GM19193 (cell line): ENCODE results near the gene IL17REL.

Experiments
- POLR2A ChIP-seq: IDR thresholded peaks from 4 replicates; pipeline ENCODE4 v1.6.1; 2011; ENCODE audit not compliant: insufficient read depth, insufficient read length; ENCODE audit errors: extremely low read depth

Gene IL17REL

DNA sequence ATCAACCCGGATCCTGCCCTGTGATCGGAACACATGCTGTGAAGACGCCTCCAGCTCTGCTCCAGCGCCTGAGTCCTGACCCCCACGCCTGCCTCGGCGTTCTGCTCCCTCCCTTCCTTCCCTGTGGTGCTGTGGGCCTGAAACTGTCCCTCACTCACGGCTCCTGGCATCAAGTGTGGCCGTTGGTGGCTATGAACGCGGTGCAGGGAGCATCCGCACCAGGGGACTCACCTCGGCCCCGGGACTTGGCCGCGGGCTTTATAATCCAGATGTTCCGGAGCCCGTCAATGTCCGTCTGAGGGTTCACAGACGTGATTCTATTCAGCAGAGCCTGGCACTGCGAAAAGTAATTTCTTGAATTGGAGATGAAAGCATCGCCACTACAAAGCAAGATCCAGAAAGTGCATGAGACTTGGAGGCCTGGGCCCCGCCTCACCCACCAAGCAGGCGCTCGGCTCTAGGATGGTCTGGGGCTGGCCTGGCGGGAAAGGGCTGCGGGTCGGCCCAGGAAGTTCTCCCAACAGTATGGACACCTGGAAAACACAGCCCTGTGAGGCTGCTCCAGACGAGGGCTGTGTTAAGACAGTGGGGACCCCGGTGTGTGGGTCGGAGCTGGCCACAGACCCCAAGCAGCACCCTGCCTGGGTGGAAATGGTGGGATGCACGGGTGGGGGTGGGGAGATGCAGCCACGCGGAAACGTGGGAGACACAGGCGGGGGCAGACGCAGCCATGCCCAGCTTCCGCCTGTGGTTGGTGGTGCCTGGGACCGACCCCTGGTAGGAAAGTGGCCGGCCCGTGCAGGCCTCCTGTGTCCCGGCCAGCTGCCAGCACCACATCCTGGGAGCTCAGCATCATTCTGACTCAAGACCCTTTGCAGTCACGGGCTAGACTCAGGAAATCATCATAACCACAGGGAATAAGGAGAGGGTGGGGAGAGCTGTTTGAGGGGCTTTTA, 21.8 kb upstream of the IL17REL start:
- no peak for TF ChIP-seq POLR2A

DNA sequence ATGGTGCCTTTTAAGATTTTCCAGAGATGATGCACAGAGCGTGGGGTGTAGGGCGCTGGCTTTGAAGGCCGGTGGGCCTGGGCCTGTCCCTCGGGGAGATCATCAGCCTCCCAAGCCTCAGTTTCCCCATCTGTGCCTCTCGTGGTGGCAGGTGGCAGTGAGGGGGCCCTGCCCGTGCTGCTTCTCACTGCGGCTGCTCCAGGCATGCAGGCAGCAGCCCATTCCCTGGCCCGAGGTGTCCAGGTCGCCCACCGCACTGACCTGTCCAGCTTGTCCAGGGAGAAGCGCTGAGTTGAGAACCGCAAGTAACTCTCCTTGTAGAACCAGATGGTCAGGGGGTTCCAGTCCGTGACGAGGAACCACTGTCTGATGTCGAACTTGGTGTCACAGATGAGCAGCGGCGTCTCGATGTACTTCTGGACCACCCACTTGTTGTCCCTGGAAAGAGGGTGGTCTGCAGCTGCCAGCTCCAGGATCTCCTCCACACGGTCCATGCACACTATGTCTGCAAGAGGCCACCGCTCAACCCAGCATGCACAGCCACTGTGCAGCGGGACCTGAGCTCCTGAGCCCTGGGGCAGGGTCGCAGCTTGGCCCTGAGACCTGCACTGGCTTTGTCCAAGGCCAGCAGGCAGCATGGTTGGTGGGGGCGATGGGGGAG, 20.5 kb upstream of the IL17REL start:
- no peak for TF ChIP-seq POLR2A

DNA sequence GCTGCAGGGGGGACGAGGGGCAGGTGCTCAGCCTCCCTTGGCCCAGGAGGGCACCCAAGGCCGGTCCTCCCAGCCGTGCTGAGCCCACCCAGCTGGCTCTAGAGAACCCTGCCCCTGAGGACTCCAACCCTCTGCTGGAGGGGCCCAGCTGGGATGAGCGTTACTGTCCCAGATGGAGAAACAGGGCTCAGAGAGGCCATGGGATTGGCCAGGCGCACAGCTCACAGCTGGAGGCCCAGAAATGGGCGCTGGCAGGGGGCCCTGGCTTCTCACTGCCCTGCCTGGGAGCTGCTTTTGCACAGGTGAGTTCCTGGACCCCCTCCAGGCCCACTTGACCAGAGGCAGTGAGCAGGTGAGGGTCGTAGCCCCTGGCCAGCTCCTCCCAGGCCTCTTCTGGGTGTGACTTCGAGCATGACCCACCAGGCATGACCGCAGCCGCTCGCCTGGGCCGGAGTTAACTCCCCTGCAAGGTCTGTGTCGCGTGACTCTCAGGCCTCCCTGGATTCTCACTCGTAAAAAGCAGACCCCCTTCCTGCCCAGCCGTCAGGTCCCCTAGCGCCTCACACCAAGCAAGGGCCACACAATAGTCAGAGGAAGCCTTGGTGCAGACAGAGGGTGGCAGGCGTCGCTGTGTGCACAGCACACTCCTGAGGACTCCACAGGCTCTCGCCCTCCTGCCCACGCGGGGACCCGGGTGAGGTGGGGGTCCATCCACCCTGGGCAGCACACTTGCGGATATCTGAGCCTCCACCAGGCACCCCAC, 19.7 kb upstream of the IL17REL start:
- no peak for TF ChIP-seq POLR2A

GRCh38 chr22:50031189-50032091, 18.9 kb upstream of the IL17REL start:
- TF ChIP-seq POLR2A = no peak

GRCh38 chr22:50030297-50031188, 18.0 kb upstream of the IL17REL start:
- no peak for TF ChIP-seq POLR2A

- TF ChIP-seq POLR2A = no peak
These were observed 15.3 kb upstream of the IL17REL start for GRCh38 chr22:50027639-50028537.

DNA sequence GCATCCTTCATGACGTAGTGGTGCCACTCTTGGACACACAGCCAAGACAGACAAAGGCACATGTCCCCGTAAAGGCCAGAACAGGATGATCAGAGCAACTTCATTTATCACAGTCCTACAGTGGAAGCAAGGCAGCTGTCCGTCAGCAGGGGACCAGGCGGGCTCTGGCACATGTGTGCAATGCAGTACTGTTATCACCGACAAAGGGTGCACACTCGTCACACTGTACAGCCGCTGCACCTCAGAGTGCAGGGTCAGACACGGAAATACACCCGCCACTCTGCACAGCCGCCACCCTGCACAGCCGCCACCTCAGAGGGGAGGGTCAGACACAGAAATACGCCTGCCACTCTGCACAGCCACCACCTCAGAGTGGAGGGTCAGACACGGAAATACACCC, 13.4 kb upstream of the IL17REL start:
- no peak for TF ChIP-seq POLR2A

GRCh38 chr22:50022171-50022819, 9.7 kb upstream of the IL17REL start:
- no peak for TF ChIP-seq POLR2A

- no peak for TF ChIP-seq POLR2A
These were observed 8.0 kb upstream of the IL17REL start for GRCh38 chr22:50020606-50021005.

- TF ChIP-seq POLR2A = no peak
These were observed 6.8 kb upstream of the IL17REL start for GRCh38 chr22:50019316-50019715.

GRCh38 chr22:50018608-50019285, 6.2 kb upstream of the IL17REL start:
- TF ChIP-seq POLR2A = no peak
